GM21528 (cell line): Measurements from ENCODE around the gene TRMU.
"Not testable (repeated sequence)": the region's sequence is repeated elsewhere in the genome, so short reads cannot be mapped to it uniquely, and the experiment has no call there.

ENCODE experiments used
- ATAC-seq: cut with Tn5 transposase; IDR thresholded peaks from one replicate; pipeline ENCODE4 v1.9.1; 2021; ENCODE audit warnings: mild to moderate bottlenecking, moderate library complexity; ENCODE audit not compliant: unreplicated experiment, low FRiP score

TRMU gene

GRCh38 chr22:46380581-46380980, 45.1 kb downstream of the TRMU start:
- no peak for ATAC-seq

DNA sequence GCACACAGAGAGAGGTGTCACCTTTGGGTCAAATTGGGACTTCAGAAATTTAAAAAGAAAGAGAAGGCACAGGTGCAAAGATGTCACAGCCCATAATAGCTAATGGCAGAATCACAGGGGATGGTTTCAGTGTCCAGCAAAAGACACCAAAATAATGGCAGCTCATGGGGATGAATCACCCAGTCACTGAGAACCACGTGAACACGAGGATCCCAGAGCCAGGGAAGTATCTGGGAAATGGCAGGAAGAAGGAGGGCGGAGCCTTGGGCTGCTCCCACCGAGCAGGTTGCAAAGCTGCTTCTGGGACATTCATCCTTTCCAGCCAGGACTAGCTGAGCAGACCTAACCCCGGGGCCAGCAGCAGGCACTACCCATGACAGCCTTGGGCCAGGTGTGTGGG, 45.6 kb downstream of the TRMU start:
- no peak for ATAC-seq

- no peak for ATAC-seq
Observed at GRCh38 chr22:46381731-46382130, 46.2 kb downstream of the TRMU start.

GRCh38 chr22:46382524-46382923, 47.0 kb downstream of the TRMU start:
- ATAC-seq = no peak

- no peak for ATAC-seq
Observed at GRCh38 chr22:46386312-46386711, 50.8 kb downstream of the TRMU start.

GRCh38 chr22:46387748-46388147, 52.2 kb downstream of the TRMU start:
- no peak for ATAC-seq

DNA sequence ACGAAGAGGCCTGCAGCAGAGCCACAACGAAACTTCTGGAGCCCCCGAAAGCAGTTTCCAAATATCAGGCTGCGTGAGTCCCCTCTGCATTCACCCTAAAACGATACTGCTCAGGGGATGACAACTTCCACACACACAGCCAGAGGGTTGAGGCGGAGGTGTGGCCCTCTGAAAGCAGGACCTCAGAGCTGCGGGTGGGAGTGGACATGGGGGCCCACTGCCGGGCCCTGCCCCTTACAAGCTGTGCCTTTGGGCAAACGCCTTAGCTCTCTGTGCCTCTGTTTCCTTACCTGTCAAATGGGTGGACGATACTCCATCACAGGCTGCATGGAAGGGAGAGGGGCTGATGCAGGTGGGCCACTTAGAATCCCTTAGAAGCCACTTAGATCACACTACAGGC, 53.1 kb downstream of the TRMU start:
- ATAC-seq = no peak

DNA sequence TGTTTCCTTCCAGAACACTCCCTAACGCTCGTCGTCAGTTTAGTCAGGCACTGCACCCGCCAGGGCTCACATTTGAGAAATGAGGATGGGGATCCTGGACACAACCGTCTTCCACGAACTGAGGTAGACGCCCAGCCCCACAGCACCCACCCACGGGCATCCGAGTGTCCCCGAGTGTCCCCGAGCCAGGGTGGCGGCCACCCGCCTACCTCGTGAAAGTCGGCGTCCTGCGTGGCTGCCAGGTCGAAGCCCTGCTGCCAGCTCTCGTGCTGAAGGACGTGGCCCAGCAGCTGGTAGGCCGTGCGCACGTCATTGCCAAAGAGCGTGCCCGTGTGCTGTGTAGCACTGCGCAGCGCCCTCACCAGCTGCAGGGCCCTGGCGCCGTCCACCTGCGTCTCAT, 53.6 kb downstream of the TRMU start:
- ATAC-seq = no peak

DNA sequence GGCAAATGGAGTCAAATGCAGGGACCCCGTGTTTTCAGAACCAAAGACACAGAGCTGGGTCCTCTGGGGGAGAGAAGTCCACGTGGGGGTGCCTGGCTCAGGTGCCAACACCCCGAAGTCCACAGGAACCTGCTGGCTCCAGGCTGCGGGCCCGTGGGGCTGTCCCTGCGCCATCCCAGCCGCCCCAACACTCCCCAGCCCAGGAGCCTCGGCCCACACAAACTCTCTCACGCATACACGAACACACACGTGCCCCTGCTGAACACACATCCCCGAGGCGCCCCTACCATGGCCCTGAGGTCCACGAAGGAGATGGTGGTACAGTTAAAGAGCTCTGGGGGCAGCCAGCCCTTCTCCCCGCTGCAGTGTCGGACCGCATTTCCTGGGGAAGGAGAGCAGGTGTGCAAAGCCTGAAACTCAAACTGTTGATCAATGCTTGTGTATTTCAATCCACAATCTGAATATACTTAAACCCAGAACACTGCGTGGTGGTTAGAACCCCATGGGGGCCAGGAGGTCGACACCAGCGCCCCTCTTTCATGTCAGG, 54.7 kb downstream of the TRMU start:
- ATAC-seq = no peak

GRCh38 chr22:46390652-46391301, 55.3 kb downstream of the TRMU start:
- no peak for ATAC-seq

DNA sequence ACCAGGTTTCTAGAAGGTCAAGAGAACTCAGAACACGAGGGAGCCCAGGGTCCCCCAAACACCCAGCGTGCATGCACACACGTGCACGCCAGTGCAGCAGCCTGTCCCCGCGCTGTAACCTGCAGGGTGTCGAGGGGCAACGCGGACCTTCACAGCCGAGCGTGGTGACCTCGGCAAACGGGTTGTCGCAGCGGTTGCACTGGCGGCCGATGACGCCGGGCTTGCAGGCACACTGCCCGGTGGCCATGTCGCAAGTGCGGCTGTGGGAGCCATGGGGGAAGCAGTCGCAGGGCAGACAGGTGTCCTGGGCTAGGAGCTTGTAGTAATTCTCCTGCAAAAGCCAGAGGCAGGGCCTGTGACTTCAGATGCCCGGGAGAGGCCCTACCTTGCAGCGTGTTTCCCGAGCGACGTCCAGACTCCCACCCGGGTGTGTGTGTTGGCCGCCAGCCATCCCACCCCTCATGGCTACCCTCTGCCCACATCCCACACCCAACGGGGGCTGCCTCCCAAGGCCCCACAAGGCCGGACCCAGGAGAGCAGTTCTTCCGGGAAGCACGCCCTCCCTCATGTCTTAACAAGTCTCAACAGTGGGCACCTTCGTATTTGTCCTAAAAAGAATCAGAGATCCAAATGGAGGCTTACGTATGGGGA, 56.1 kb downstream of the TRMU start:
- ATAC-seq = no peak

- ATAC-seq = no peak
Observed at GRCh38 chr22:46392137-46392844, 56.8 kb downstream of the TRMU start.

DNA sequence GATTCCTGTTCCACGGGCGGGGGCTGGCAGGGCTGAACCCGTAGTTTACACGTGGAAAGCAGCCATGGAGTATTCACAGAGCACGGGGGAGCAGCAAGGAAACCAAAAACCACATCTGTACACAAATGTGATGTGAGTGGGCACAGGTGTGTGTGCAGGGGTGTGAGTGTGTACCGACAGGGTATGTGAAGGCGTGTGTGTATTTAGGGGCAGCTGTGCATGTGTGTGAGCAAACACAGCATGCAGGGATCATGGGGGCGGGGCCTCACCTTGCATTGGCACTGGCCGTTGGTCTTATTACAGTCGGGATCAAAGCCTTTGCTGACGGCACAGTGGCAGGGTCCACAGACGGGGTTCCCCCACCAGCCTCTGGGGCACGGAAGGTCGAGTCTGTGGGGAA, 58.4 kb downstream of the TRMU start:
- ATAC-seq = no peak

GRCh38 chr22:46394622-46395021, 59.1 kb downstream of the TRMU start:
- ATAC-seq = no peak

GRCh38 chr22:46395145-46395544, 59.6 kb downstream of the TRMU start:
- no peak for ATAC-seq

DNA sequence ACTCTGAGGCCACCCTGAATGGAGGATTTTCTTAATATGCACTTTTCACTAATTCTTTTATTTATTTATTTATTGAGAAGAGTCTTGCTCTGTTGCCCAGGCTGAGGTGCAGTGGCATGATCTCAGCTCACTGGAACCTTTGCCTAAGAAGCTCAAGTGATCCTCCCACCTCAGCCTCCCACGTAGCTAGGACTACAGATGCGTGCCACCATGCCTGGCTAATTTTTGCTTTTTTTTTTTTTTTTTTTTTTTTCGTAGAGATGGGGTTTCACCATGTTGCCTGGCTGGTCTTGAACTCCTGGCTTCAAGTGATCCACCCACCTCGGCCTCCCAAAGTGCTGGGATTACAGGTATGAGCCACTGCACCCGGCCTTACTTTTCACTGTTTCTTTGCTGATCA, 61.5 kb downstream of the TRMU start:
- ATAC-seq = not testable (repeated sequence)

GRCh38 chr22:46397514-46397913, 62.0 kb downstream of the TRMU start:
- ATAC-seq = no peak

DNA sequence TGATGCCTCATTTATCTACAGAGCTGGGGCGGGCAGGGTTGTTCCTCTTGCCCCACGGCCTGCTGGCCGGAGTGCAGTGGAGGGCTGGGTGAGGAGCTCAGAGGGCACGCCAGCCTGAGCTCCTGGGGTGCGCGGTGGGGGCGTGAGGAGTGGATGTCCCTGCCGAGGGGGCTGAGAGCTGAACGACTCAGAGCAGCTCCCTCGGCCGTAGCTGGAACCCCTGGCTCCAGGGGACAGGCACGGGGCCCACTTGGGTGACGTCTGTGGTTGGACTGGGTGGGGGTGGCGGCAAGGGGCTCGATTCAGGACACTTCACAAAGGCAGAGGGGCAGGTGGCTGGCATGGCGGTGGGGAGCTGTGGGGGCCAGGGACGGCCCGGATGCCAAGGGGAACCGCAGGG, 62.4 kb downstream of the TRMU start:
- no peak for ATAC-seq

- ATAC-seq = no peak
Observed at GRCh38 chr22:46399251-46400024, 63.9 kb downstream of the TRMU start.

DNA sequence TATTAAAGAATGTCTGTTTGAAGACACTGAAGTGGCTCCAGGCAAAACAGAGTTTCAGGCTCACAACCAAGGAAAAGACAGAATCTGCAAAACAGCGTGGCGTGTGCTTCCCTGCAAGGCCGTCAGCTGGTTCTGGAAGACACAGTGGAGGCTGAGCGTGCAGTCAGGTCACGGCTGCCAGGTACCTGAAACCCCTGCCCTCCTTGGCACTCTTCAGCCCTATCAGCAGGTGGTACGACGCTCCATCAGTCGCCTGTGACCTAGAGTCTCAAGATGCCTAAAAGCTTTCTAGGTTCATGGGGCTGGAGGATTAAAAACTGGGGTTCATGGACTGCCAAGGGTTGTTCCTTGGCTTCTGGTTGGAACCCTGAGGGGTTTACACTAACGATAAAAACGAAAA, 65.9 kb downstream of the TRMU start:
- no peak for ATAC-seq

DNA sequence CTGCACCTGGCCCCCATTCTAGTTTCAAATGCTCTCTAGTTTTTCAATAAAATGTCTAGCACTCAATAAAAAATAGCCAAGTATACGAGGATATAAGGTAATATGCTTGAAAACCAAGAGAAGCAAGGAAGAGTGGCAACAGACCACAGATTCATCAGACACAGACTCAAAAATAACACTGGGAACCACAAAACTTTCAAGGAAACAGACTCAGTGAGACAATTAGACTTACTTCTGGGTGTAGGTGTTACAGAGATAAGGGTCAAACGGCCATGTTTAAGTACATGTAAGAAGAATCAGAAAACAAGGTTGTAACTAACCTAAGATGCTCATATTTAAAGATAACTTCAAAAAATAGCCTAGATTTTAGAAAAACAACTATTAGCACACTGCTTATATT, 67.0 kb downstream of the TRMU start:
- no peak for ATAC-seq
